K562 (cell line): Measurements from ENCODE around the gene MKS1. TPM values are rescaled to one million over a fixed set of nuclear protein-coding genes. Genes with fewer than 3 reads are reported as not detected.

Source experiments
- ASH1L ChIP-seq: fragments of 450-650 bp; IDR thresholded peaks from 2 replicates; pipeline ENCODE4 v1.6.1; 2018; ENCODE audit warnings: borderline replicate concordance, mild to moderate bottlenecking, low read depth; ENCODE audit not compliant: partially characterized antibody
- ATF3 ChIP-seq, 2 experiments: fragments of 450-650 bp in 1 of 2; sonication (generic) in 1 of 2; formaldehyde crosslinking in 1 of 2; IDR thresholded peaks in 1 of 2; conservative IDR thresholded peaks in 1 of 2; 2 replicates each; pipeline versions ENCODE4 v1.6.1 to v1.8.1; 2016 to 2023; ENCODE audit warnings: mild to moderate bottlenecking in 2 of 2, moderate library complexity in 2 of 2, inconsistent platforms in 1 of 2, missing genetic modification reagents in 1 of 2
- BHLHE40 ChIP-seq: IDR thresholded peaks from 2 replicates; pipeline ENCODE4 v1.6.1; 2011; ENCODE audit warnings: low read length, improper control_type of control experiment
- CCNT2 ChIP-seq: IDR thresholded peaks from 2 replicates; pipeline ENCODE4 v1.6.1; 2011; ENCODE audit warnings: borderline replicate concordance, low read depth, mild to moderate bottlenecking, moderate library complexity, mixed read lengths, low read length; ENCODE audit not compliant: insufficient read length; ENCODE audit errors: extremely low read depth
- CTCFL ChIP-seq: IDR thresholded peaks from 2 replicates; pipeline ENCODE4 v1.6.1; 2011; ENCODE audit warnings: borderline replicate concordance, low read depth, mild to moderate bottlenecking, moderate library complexity, low read length; ENCODE audit not compliant: insufficient read depth, poor library complexity, severe bottlenecking
- EZH2 ChIP-seq: IDR thresholded peaks from 2 replicates; pipeline ENCODE4 v1.6.1; 2012; ENCODE audit warnings: low read depth, mild to moderate bottlenecking, inconsistent platforms, low read length, borderline replicate concordance
- HBP1 ChIP-seq: fragments of 450-650 bp; formaldehyde crosslinking; IDR thresholded peaks from 2 replicates; pipeline ENCODE4 v1.4.0; 2022; ENCODE audit warnings: missing genetic modification characterization
- MEF2D ChIP-seq: conservative IDR thresholded peaks from 2 replicates; pipeline ENCODE4 v1.6.1; 2016; ENCODE audit warnings: low read depth, missing genetic modification characterization, missing compliant biosample characterization
- SAP30 ChIP-seq: fragments of 200-600 bp; sonication (generic); IDR thresholded peaks from 2 replicates; pipeline ENCODE4 v1.6.1; 2012; ENCODE audit warnings: borderline replicate concordance, low read depth, mild to moderate bottlenecking, moderate library complexity, low read length, control low read depth, inconsistent platforms; ENCODE audit not compliant: insufficient read depth, poor library complexity, severe bottlenecking
- SMARCA5 ChIP-seq: fragments of 450-650 bp; IDR thresholded peaks from 2 replicates; pipeline ENCODE4 v1.6.1; 2016
- TCF7 ChIP-seq: sonication (generic); IDR thresholded peaks from 2 replicates; pipeline ENCODE4 v1.6.1; 2016; ENCODE audit warnings: antibody characterized with exemption, borderline replicate concordance
- polyA plus RNA-seq, 8 experiments: library from polyadenylated mRNA; depleted of rRNA in 4 of 8; stranded (reverse) in 5 of 8; unstranded in 3 of 8; fragments of >200 nt; fragmentation: Nextera tagmentation in 2 of 8; fragmentation: Illumina TruSeq in 1 of 8; extraction: Ambion mirVana in 2 of 8; extraction: Trizol in 1 of 8; gene quantifications; 2 replicates each; pipeline versions ENCODE4 v1.2.1 to v1.2.3, GENCODE V29; 2011 to 2014; ENCODE audit warnings: inconsistent platforms in 1 of 8, missing spikeins in 1 of 8
- total RNA-seq, 7 experiments: library from RNA; depleted of rRNA in 6 of 7; stranded (reverse); fragments of >200 nt in 6 of 7; fragmentation: Illumina TruSeq in 2 of 7; extraction: Trizol in 2 of 7; gene quantifications; 2 replicates each; pipeline versions ENCODE4 v1.2.1 to v1.2.3, GENCODE V29; 2011 to 2021; ENCODE audit warnings: low replicate concordance in 1 of 7

Gene MKS1
- total and polyA plus RNA-seq, 9 of the 15 experiments (the other 6 are each of a cell fraction or from before 2014, with no cell fraction given) = 16.3 to 31.0 (median 25.9) TPM

- TF ChIP-seq ATF3 (IDR thresholded peaks at IDR 0.05) = 0 out of 2 replicates have a peak, but pooled peaks have one; percentile 20
- no peak for TF ChIP-seq ATF3 (CRISPR knock-in tag; conservative IDR thresholded peaks at IDR 0.05)
- no peak for TF ChIP-seq MEF2D (tag)
- TF ChIP-seq TCF7 = no peak
- no peak for TF ChIP-seq SMARCA5
- TF ChIP-seq SAP30 = no peak
- TF ChIP-seq CCNT2 = no peak
- peak; percentile 69 for TF ChIP-seq CTCFL
- no peak for TF ChIP-seq EZH2
- TF ChIP-seq BHLHE40 = peak; percentile 98
- TF ChIP-seq ASH1L = no peak
- 0 out of 2 replicates have a peak, but pooled peaks have one; percentile 6 for TF ChIP-seq HBP1 (CRISPR knock-in tag)
Measured at GRCh38 chr17:58249270-58250133, 30.4 kb upstream of the MKS1 start (continued).
